ENCODE data around the gene BCL7C.
"Not testable (repeated sequence)": the region's sequence is repeated elsewhere in the genome, so short reads cannot be mapped to it uniquely, and the experiment has no call there.

The BCL7C gene

DNA sequence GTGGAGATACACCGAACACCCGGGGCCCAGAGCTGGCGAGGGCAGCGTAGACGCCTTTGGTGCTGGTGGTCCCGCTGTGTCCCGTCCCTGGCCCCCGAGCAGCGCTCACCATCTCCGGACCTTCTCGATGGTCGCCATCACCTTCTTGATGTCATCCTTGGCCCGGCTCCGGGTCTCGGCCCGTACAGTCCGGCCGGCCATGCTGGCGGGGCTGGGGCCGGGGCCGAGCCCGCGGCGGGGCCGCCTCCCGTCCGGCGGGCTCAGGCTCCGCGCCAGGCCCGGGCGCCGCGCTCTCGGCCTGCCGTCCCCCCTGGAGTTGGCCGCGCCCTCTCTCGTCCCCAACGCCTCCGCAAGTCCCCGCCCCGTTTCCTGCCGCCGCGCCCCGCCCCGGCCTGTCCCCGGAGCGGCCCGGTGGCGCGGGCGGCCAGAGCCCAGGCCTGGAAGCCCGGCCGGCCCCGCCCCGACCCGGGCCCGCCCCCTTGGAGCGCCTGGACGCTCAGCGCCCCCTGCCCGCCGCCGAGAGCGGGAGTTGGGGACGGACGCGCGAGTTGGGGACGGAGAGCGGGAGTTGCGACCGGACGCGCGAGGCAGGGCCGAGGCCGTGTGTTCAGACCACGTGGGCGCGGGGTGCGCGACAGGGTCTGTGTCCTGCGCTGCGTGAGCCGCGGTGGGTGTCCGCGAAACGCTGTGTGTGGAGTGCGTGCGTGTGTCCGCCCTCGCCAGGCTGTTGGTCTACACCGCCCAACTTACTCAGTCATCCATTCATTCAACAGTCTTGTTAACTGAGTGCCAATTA lies at the start of gene BCL7C:
Gene BCL7C (minus strand): TSS at position 334 of the 796 bp plus-strand sequence. CDS start 133 bp downstream, at position 201.
- H3K9me3 ChIP-seq = no peaks in the 10 kb centered on the region
- H3K27me3 ChIP-seq (ENCODE audit: low read depth) = no peaks in the 10 kb centered on the region
- H3K36me3 ChIP-seq (replicated peaks) = peaks cover 7% of the 10 kb centered on the region
- peak; percentile 86 to 97 for DNase-seq (ENCODE audit: low spot score in 2 of 2)
- peaks cover 13% of the 10 kb centered on the region for H3K4me1 ChIP-seq
- peak within 1 kb of the TSS; percentile 66 for H3K4me3 ChIP-seq
- in situ Hi-C loops (cut with MboI; ENCODE audit: low sequenced_read_pairs) = no loop called here

GRCh38 chr16:30942426-30942806 lies 48.5 kb upstream of the BCL7C start:
- Histone ChIP-seq H3K27me3 (ENCODE audit: low read depth) (no peaks in the 10 kb centered on the region), H3K36me3 (replicated peaks) (peaks cover 36% of the 10 kb centered on the region), H3K4me3 (no peak overlapping the region), H3K4me1 (no peaks in the 10 kb centered on the region; the same call in 1 of the 2 replicates), H3K9me3 (no peaks in the 10 kb centered on the region)
- DNase-seq (ENCODE audit: low spot score in 2 of 2) = no peak
- in situ Hi-C loops (cut with MboI; ENCODE audit: low sequenced_read_pairs) = no loop called here

DNA sequence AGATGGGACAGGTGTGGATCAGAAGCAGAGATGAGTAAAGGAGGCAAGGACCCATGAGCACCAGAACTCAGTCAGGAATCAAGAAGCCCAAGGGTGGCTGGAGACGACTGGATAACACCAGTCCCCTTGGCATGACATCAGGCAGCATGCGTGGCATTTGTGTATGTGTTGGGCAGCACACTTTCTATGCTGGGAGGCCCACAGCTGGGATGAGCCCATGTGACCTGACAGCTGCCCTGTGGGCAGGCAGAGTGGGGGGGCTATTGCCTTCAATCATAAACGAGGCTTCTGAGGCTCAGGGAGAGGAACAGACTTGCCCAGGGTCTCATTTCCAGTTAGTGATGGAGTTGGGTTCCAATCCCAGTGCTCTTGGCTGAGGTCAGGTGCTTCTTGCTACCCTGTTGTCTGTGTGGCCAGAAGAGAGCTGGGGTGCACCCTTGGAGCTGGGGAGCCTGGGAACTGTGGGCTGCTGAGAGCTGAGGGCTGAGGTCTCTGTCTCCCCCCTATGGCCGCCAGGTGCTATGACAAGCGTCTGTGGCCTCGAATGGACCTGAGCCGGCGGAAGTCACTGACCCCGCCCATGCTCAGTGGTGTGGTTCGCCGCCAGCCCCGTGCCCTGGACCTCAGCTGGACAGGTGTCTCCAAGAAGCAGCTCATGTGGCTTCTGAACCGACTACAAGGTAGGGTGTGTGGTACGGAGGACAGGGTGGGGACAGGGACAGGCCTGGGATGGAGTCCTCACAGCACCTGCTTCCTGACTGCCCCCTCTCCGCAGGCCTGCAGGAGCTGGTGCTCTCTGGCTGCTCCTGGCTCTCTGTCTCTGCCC lies 47.9 kb upstream of the BCL7C start:
- H3K4me3 ChIP-seq = no peak overlapping the region
- DNase-seq (ENCODE audit: low spot score in 2 of 2) = peak; percentile 63 to 84
- no peaks in the 10 kb centered on the region; the same call in 1 of the 2 replicates for H3K4me1 ChIP-seq
- peaks cover 42% of the 10 kb centered on the region for H3K36me3 ChIP-seq (replicated peaks)
- in situ Hi-C loops (cut with MboI; ENCODE audit: low sequenced_read_pairs) = no loop called here
- no peaks in the 10 kb centered on the region for H3K27me3 ChIP-seq (ENCODE audit: low read depth)
- no peaks in the 10 kb centered on the region for H3K9me3 ChIP-seq

- H3K4me3 ChIP-seq; H3K4me1 ChIP-seq; H3K9me3 ChIP-seq; DNase-seq (ENCODE audit: low spot score in 2 of 2); H3K27me3 ChIP-seq (ENCODE audit: low read depth); in situ Hi-C loops (cut with MboI; ENCODE audit: low sequenced_read_pairs): not testable (repeated sequence)
- peaks cover 43% of the 10 kb centered on the region for H3K36me3 ChIP-seq (replicated peaks)
Measured at GRCh38 chr16:30939571-30939970, 45.7 kb upstream of the BCL7C start.

DNA sequence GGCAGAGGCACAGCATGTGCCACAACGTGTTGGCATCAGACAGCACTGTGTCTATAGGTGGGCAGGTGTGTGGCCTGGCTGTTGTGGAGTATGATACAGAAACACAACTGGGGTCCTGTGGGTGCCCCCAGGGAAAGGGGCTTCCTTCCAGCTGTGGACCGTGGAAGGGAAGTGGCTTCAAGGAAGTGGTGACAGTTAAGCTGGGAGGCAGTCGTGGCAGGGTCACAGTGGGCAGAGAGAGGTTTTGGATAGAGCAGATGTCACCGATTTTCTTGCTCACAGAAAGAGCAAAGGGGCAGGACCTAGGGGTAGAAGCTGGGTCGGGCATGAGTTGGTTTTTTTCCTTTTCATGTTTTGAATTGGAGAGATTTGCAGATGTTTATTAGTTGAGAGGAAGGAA lies 43.8 kb upstream of the BCL7C start:
- H3K4me3 ChIP-seq = no peak overlapping the region
- in situ Hi-C loops (cut with MboI; ENCODE audit: low sequenced_read_pairs) = no loop called here
- H3K9me3 ChIP-seq = no peaks in the 10 kb centered on the region
- H3K4me1 ChIP-seq = no peaks in the 10 kb centered on the region; the same call in 1 of the 2 replicates
- peaks cover 37% of the 10 kb centered on the region for H3K36me3 ChIP-seq (replicated peaks)
- DNase-seq (ENCODE audit: low spot score in 2 of 2) = no peak
- no peaks in the 10 kb centered on the region for H3K27me3 ChIP-seq (ENCODE audit: low read depth)

GRCh38 chr16:30934827-30935557 lies 41.1 kb upstream of the BCL7C start:
- peak in 1 of 2 experiments; percentile 76 for DNase-seq (ENCODE audit: low spot score in 2 of 2)
- no peaks in the 10 kb centered on the region for H3K4me1 ChIP-seq
- no peaks in the 10 kb centered on the region for H3K27me3 ChIP-seq (ENCODE audit: low read depth)
- no peaks in the 10 kb centered on the region for H3K9me3 ChIP-seq
- peaks cover 40% of the 10 kb centered on the region for H3K36me3 ChIP-seq (replicated peaks)
- H3K4me3 ChIP-seq = no peak overlapping the region
- in situ Hi-C loops (cut with MboI; ENCODE audit: low sequenced_read_pairs) = no loop called here

DNA sequence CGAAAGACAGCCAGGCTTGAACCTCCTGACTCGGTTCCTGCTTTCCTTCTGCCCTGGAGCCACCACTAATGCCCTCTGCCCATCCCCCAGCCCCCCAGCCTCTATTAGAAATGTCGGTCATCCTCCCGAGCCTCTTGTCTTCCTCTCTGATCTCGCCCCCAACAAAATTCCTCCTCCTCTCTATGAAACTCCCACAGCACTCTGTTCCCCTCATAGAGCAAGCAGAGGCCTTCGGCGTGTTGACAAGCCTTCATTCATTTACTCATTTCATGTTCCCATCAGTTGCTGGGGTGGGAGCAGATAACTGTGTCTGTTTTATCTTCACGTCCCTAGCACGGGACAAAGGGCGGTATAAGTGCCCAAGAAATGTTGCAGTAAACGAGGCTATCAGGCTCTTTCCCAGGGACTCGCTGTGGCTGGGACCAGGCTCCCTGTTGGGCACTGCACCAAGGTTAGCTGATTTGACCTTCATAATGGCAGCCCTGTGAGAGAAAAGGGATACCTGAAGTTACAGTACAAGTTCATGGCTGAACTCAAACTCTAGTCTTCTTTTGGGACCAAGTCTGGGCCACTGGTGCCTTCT lies 37.3 kb upstream of the BCL7C start:
- no peak for DNase-seq (ENCODE audit: low spot score in 2 of 2)
- no peaks in the 10 kb centered on the region for H3K9me3 ChIP-seq
- in situ Hi-C loops (cut with MboI; ENCODE audit: low sequenced_read_pairs) = no loop called here
- H3K4me3 ChIP-seq = no peak overlapping the region
- H3K27me3 ChIP-seq (ENCODE audit: low read depth) = no peaks in the 10 kb centered on the region
- peaks cover 49% of the 10 kb centered on the region for H3K36me3 ChIP-seq (replicated peaks)
- no peaks in the 10 kb centered on the region for H3K4me1 ChIP-seq

DNA sequence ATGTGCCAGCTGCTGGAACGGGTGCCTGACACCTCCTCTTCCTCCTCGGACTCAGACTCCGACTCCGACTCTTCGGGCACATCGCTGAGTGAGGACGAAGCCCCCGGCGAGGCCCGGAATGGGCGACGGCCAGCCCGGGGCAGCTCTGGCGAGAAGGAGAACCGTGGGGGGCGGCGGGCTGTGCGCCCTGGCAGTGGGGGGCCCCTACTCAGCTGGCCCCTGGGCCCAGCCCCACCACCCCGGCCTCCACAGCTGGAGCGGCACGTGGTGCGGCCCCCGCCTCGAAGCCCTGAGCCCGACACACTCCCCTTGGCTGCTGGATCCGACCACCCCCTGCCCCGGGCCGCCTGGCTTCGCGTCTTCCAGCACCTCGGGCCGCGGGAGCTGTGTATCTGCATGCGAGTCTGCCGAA lies 36.3 kb upstream of the BCL7C start:
- Histone ChIP-seq H3K4me3 (no peak overlapping the region), H3K4me1 (no peaks in the 10 kb centered on the region), H3K9me3 (no peaks in the 10 kb centered on the region), H3K36me3 (replicated peaks) (peaks cover 45% of the 10 kb centered on the region), H3K27me3 (ENCODE audit: low read depth) (no peaks in the 10 kb centered on the region)
- in situ Hi-C loops (cut with MboI; ENCODE audit: low sequenced_read_pairs) = no loop called here
- no peak for DNase-seq (ENCODE audit: low spot score in 2 of 2)

- no peak for DNase-seq (ENCODE audit: low spot score in 2 of 2)
- Histone ChIP-seq H3K36me3 (replicated peaks) (peaks cover 41% of the 10 kb centered on the region), H3K27me3 (ENCODE audit: low read depth) (no peaks in the 10 kb centered on the region), H3K4me1 (no peaks in the 10 kb centered on the region; the same call in 1 of the 2 replicates), H3K9me3 (no peaks in the 10 kb centered on the region), H3K4me3 (no peak overlapping the region)
- in situ Hi-C loops (cut with MboI; ENCODE audit: low sequenced_read_pairs) = no loop called here
Measured at GRCh38 chr16:30929167-30929566, 35.3 kb upstream of the BCL7C start.

GRCh38 chr16:30928390-30928789 lies 34.5 kb upstream of the BCL7C start:
- Histone ChIP-seq H3K27me3 (ENCODE audit: low read depth) (no peaks in the 10 kb centered on the region), H3K36me3 (replicated peaks) (peaks cover 41% of the 10 kb centered on the region), H3K4me3 (no peak overlapping the region), H3K9me3 (no peaks in the 10 kb centered on the region), H3K4me1 (no peaks in the 10 kb centered on the region; the same call in 1 of the 2 replicates)
- in situ Hi-C loops (cut with MboI; ENCODE audit: low sequenced_read_pairs) = no loop called here
- DNase-seq (ENCODE audit: low spot score in 2 of 2) = no peak

- Histone ChIP-seq H3K36me3 (replicated peaks) (peaks cover 37% of the 10 kb centered on the region), H3K4me1 (no peaks in the 10 kb centered on the region; the same call in 1 of the 2 replicates), H3K4me3 (no peak overlapping the region), H3K9me3 (no peaks in the 10 kb centered on the region), H3K27me3 (ENCODE audit: low read depth) (no peaks in the 10 kb centered on the region)
- in situ Hi-C loops (cut with MboI; ENCODE audit: low sequenced_read_pairs) = no loop called here
- DNase-seq (ENCODE audit: low spot score in 2 of 2) = peak; percentile 59 to 80
Measured at GRCh38 chr16:30927789-30928378, 34.0 kb upstream of the BCL7C start.

DNA sequence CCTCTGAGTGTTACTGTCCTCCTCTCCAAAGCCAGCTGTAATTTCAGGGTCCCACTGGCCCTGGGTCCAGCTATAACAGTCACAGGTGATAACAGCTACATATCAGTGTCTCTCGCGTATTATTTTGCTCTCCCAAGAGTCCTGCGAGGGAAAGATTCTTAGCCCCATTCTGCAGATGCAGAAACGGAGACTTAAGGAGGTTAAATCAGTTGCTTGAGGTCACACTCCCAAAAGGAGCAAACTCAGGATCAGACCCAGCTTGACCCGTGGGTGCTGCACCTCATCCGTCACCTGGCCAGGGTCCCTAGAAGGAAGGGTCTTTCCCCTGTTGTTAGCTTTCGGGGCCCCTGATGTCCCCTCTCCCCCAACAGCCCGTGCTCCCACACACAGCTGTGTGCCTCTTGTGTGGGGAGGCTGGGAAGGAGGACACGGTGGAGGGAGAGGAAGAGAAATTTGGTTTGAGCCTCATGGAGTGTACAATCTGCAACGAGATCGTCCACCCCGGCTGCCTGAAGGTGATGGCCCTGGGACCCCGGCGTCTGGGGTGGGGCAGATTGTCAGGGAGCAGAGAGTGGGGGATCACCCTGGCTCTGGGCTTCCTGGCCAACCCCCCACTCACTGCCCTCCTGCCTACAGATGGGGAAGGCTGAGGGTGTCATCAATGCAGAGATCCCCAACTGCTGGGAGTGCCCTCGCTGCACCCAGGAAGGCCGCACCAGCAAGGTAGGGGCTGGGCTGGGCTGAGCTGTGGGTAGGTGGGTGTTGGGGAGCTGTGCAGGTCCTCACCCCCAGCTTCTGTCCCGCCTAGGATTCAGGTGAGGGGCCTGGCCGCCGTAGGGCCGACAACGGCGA lies 33.3 kb upstream of the BCL7C start:
- Histone ChIP-seq H3K36me3 (replicated peaks) (peaks cover 34% of the 10 kb centered on the region), H3K27me3 (ENCODE audit: low read depth) (no peaks in the 10 kb centered on the region), H3K4me3 (no peak overlapping the region), H3K4me1 (no peaks in the 10 kb centered on the region; the same call in 1 of the 2 replicates), H3K9me3 (no peaks in the 10 kb centered on the region)
- in situ Hi-C loops (cut with MboI; ENCODE audit: low sequenced_read_pairs) = no loop called here
- no peak for DNase-seq (ENCODE audit: low spot score in 2 of 2)

Measured in HAP-1 (cell line).